Measurements from ENCODE around the gene NEK6.
"Not testable (repeated sequence)": the region's sequence is repeated elsewhere in the genome, so short reads cannot be mapped to it uniquely, and the experiment has no call there.

Gene NEK6

GRCh38 chr9:124228516-124228915, 29.2 kb upstream of the NEK6 start:
- DNase-seq (ENCODE audit: low read depth): no peak

- DNase-seq (ENCODE audit: low read depth): no peak
Measured at GRCh38 chr9:124231095-124231737, 26.5 kb upstream of the NEK6 start.

GRCh38 chr9:124238546-124239140, 19.1 kb upstream of the NEK6 start:
- no peak for DNase-seq (ENCODE audit: low read depth)

- no peak for DNase-seq (ENCODE audit: low read depth)
Measured at GRCh38 chr9:124239249-124240073, 18.3 kb upstream of the NEK6 start.

GRCh38 chr9:124242331-124243194, 15.2 kb upstream of the NEK6 start:
- DNase-seq (ENCODE audit: low read depth): no peak

- not testable (repeated sequence) for DNase-seq (ENCODE audit: low read depth)
Measured at GRCh38 chr9:124247393-124247792, 10.4 kb upstream of the NEK6 start.

GRCh38 chr9:124248066-124248465, 9.7 kb upstream of the NEK6 start:
- no peak for DNase-seq (ENCODE audit: low read depth)

GRCh38 chr9:124248960-124249359, 8.8 kb upstream of the NEK6 start:
- DNase-seq (ENCODE audit: low read depth): no peak

GRCh38 chr9:124251204-124251603, 6.5 kb upstream of the NEK6 start:
- no peak for DNase-seq (ENCODE audit: low read depth)

- DNase-seq (ENCODE audit: low read depth): no peak
Measured at GRCh38 chr9:124251605-124252378, 6.0 kb upstream of the NEK6 start.

- DNase-seq (ENCODE audit: low read depth): not testable (repeated sequence)
Measured at GRCh38 chr9:124252878-124253277, 4.9 kb upstream of the NEK6 start.

GRCh38 chr9:124254261-124254682, 3.5 kb upstream of the NEK6 start:
- DNase-seq (ENCODE audit: low read depth): no peak

GRCh38 chr9:124255222-124255621, 2.5 kb upstream of the NEK6 start:
- DNase-seq (ENCODE audit: low read depth): no peak

- no peak for DNase-seq (ENCODE audit: low read depth)
Measured at GRCh38 chr9:124256517-124257069, 1.2 kb upstream of the NEK6 start.

GRCh38 chr9:124257070-124257843, 492 bp upstream of the NEK6 start:
- DNase-seq (ENCODE audit: low read depth): no peak

- no peak for DNase-seq (ENCODE audit: low read depth)
Measured at GRCh38 chr9:124258607-124259157, 933 bp downstream of the NEK6 start.

- DNase-seq (ENCODE audit: low read depth): no peak
Measured at GRCh38 chr9:124259158-124259808, 1.5 kb downstream of the NEK6 start.

GRCh38 chr9:124260769-124261603, 3.2 kb downstream of the NEK6 start:
- no peak for DNase-seq (ENCODE audit: low read depth)
